ENCODE results near the gene FMR1.

The FMR1 gene

DNA sequence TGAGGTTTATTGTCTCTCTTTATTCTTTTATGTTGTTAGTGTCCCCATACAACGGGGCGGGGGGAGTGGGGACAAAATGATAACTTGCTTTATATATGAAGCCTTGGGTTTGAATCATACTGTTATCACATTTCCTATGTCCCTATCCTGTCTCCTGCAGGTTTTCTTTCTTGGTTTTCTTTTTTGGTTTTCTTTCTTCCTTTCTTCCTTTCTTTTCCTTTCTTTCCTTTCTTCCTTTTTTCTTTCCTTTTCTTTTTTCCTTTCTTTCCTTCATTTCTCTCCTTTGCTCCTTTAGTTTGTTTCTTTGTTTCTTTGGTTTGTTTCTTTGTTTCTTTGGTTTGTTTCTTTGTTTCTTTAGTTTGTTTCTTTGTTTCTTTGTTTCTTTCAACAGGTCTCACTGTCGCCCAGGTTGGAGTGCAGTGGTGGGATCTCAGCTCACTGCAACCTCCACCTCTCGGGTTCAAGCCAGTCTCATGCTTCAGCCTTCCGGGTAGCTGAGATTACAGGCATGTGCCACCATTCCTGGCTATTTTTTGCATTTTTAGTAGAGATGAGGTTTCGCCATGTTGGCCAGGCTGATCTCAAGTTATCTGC lies 4.8 kb downstream of the FMR1 start:
- no peak for DNase-seq

GRCh38 chrX:147917700-147918695 lies 6.3 kb downstream of the FMR1 start:
- DNase-seq, result peak; percentile 8 to 50 (median 32)

DNA sequence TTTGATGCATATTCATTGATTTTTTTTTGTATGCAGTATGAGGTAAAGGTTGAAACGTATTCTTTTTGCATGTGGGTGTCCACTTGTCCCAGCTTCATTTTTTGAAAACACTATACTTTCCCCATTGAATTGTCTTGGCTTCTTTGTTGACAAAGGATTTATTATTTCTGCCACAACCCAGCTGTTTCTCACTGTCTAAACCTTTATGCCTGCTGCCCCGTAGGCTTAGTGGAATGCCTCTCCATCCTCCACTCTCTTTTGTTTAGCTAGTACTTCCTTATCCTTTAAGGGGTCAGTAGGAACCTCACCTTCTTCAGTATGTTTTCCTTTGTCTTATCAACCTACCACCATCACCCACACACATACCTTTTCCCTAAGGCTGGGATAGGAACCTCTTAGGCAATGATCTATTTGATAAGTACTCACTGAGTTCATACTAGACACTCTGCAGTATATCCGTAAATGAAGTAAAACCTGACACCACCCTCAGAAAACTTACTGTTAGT lies 8.5 kb downstream of the FMR1 start:
- DNase-seq, result no peak

DNA sequence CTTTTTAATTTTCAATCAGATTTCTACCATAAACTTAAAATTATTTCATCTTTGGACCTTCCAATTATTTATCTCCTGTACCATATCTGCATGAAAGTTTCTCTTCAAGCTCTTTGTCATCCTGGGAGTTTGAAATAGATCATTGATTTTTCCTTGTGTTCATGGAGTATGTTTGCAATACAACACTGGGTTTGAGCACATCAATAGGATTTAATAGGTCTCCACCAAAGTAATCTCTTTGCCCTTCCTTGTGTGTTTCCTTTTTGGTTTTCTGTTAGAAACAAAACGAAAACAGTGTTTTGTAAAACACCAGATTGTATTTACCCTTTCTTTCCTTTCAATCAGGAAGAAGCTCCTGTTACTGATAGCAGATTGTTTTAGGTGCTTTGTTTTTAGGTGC lies 11.9 kb downstream of the FMR1 start:
- DNase-seq, result no peak

GRCh38 chrX:147927256-147927655 lies 15.5 kb downstream of the FMR1 start:
- no peak for DNase-seq

GRCh38 chrX:147933815-147934214 lies 22.1 kb downstream of the FMR1 start:
- no peak for DNase-seq

DNA sequence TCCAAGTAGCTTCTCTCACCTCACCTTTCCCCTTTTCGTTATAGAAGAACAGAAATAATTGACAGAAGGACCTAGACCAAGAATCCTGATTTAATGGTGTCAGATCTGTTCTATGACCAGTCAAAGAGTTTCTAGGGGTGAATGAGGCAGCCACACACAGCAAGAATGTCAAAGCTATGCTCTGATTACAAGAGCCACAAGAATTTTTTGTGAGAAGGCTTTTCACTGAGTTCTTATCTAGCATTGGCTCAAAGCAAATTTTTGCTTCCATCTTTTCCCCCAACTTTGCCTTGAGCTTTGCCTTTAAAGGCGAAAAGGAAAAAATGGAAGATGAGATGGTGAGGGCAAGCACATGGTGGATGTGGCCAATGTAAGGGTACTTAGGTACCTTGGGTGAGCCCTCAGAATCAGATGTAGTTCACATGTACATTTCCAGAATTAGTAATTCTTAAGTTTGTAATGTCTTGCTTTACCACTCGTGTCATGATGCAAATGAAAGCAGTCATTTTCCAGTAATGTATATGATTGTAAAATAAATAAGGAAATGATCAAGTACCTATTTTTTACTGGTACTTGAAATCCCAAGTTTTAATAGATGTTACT lies 23.5 kb downstream of the FMR1 start:
- DNase-seq, result no peak

DNA sequence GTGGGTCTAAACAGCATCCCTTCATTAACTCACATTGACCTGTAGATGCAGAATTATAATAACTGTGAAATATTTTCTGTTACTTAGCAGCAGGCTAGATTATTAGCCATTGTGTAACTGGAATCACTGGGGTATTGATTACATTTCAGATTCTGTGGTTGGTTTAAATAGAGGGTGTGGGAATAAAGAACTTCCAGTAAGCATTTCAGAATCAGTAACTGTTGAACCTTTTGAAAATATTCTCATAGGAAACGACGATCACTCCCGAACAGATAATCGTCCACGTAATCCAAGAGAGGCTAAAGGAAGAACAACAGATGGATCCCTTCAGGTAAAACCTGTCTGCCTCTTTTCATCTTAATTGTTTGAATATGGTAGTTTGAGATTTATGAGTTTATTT lies 33.6 kb downstream of the FMR1 start:
- DNase-seq, result no peak

GRCh38 chrX:147948531-147948930 lies 36.8 kb downstream of the FMR1 start:
- DNase-seq, result no peak

DNA sequence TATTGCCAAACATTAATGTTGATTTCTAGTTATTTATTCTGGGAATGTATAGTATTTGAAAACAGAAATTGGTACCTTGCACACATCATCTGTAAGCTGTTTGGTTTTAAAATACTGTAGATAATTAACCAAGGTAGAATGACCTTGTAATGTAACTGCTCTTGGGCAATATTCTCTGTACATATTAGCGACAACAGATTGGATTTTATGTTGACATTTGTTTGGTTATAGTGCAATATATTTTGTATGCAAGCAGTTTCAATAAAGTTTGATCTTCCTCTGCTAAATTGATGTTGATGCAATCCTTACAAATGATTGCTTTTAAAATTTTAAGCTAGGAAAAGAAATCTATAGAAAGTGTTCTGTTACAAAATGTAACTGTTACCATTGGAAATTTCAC lies 38.6 kb downstream of the FMR1 start:
- no peak for DNase-seq

GRCh38 chrX:147953976-147954375 lies 42.3 kb downstream of the FMR1 start:
- no peak for DNase-seq

GRCh38 chrX:147957291-147957690 lies 45.6 kb downstream of the FMR1 start:
- DNase-seq, result no peak

GRCh38 chrX:147958291-147958690 lies 46.6 kb downstream of the FMR1 start:
- no peak for DNase-seq

- DNase-seq, result no peak
Measured at GRCh38 chrX:147960722-147961121, 49.0 kb downstream of the FMR1 start.

DNA sequence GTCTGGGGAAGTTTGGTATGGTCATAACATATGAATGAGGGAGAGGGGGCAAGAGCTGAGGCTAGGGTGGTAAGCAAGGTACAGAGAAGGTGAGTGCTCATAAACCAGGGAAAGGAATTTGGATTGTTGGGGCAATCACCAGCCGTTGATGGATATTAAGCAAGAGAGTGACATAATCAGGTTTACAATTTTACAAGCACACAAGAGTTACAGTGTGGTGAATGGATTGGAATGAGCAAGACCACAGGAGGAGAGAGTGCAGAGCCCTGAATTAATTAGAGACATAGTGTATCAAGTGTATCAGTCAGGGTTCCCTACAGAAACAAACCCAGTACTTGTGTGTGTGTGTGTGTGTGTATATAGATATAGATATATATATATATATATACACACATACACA lies 50.8 kb downstream of the FMR1 start:
- no peak for DNase-seq

GRCh38 chrX:147978931-147979330 lies 67.2 kb downstream of the FMR1 start:
- DNase-seq, result no peak

- no peak for DNase-seq
Measured at GRCh38 chrX:147981038-147981752, 69.5 kb downstream of the FMR1 start, which contains the start of gene FMR1NB. FMR1NB (plus strand) TSS chrX:147981337; CDS start chrX:147981403, 66 bp downstream.
